ENCODE data around the gene KLHL29.
A peak's percentile ranks its signal among the peaks of the same experiment; 100 is the strongest.

KLHL29 gene

DNA sequence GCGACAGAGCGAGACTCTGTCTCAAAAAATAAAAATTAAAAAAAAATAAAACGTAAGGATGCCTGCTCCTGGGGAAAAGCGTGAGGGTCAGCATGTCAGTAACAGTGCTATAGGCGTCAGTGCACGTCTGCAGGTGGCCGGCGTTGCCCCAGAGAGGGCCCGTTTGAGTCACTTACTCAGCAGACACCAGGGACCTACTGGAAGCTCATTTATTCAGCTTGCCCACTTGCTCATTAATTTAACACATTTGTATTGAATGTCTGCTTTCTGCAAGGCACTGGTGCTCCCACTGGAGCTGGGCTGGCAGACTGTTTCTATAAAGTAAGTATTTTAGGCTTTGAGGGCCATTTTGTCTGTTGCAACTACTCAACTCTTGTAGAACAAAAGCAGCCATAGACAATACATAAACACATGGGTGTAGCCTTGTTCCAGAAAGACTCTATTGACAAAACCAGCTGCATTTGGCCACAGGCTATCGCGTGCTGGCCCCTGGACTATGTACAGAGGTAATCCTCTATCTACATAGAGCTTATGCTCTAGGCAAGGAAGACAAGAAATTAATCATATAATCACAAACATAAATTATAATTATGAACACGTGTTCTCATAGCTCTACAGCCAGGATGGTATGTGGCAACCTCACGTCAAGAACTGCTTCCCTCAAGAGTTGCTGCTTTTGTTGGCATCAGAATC is 73.2 kb downstream of the KLHL29 start:
- H3K4ac ChIP-seq (ENCODE audit: low read depth, low read length), result no peak overlapping the region
- no CpG with 5 or more reads among the region's 13 CpGs for WGBS (ENCODE audit: extremely low coverage, insufficient coverage, insufficient read length)
- H3K79me2 ChIP-seq (ENCODE audit: control insufficient read depth, insufficient read depth, low read length, poor library complexity), result no peaks in the 10 kb centered on the region
- H2BK12ac ChIP-seq (ENCODE audit: low read length), result no peak overlapping the region
- H3K36me3 ChIP-seq (ENCODE audit: control insufficient read depth in 1 of 2, insufficient read depth in 2 of 2, low read length in 2 of 2), result no peaks in the 10 kb centered on the region
- H3K4me3 ChIP-seq (ENCODE audit: low read depth, low read length), result no peak overlapping the region
- no peak overlapping the region for H3K4me2 ChIP-seq (ENCODE audit: low read length)
- peaks cover 1% of the 10 kb centered on the region for H3K9me3 ChIP-seq (ENCODE audit: insufficient read depth, low read depth, low read length)
- no peak overlapping the region for H2BK120ac ChIP-seq (ENCODE audit: insufficient read depth, low read length, poor library complexity)
- H4K8ac ChIP-seq (ENCODE audit: low read depth, low read length), result no peak overlapping the region
- H3K27me3 ChIP-seq (ENCODE audit: insufficient read depth, low read length), result no peaks in the 10 kb centered on the region
- no peak overlapping the region for H3K14ac ChIP-seq (ENCODE audit: low read length)
- no peak overlapping the region for H3K27ac ChIP-seq (ENCODE audit: low read depth, low read length)
- H3K23ac ChIP-seq (ENCODE audit: low read length), result no peak overlapping the region
- H3K9ac ChIP-seq (ENCODE audit: low read length), result no peak overlapping the region
- H3K79me1 ChIP-seq (ENCODE audit: low read length), result peaks cover 2% of the 10 kb centered on the region
- no peak overlapping the region for H2BK5ac ChIP-seq (ENCODE audit: low read depth, low read length, poor library complexity)
- no peak overlapping the region for H2AFZ ChIP-seq (ENCODE audit: insufficient read depth, low read length, poor library complexity)
- H4K12ac ChIP-seq (ENCODE audit: low read depth, low read length), result no peak overlapping the region
- no peak overlapping the region for H2AK5ac ChIP-seq (ENCODE audit: low read length)
- no peak overlapping the region for H3K18ac ChIP-seq (ENCODE audit: low read length)
- no peak overlapping the region for H4K91ac ChIP-seq (ENCODE audit: low read depth, low read length)
- DNase-seq, result peak in 1 of 2 donors; percentile 31
- H3K4me1 ChIP-seq (ENCODE audit: control insufficient read depth in 1 of 2, insufficient read depth in 2 of 2, low read length in 2 of 2), result peaks cover 3 to 5% of the 10 kb centered on the region in 2 experiments

DNA sequence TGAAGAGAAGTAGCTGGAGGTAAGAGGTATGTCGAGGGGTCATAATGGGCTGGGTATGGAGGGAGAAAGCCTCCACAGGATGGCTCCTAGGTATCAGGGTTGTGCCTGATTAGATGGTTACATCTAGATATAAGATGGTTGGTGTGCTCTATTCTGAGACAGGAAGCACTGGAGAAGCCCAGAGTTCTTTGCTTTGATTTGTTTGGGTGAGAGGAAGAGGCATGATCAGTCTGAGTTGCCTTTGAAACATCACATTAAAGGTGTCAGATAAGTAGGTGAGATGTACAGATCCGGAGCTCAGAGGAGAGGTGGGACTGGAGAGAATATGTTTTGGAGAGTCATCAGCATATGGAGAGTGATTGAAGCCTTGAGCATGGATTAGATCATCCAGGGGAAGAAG is 74.1 kb downstream of the KLHL29 start:
- no peak overlapping the region for H3K4me2 ChIP-seq (ENCODE audit: low read length)
- H2BK12ac ChIP-seq (ENCODE audit: low read length), result no peak overlapping the region
- no peak overlapping the region for H3K18ac ChIP-seq (ENCODE audit: low read length)
- H2BK5ac ChIP-seq (ENCODE audit: low read depth, low read length, poor library complexity), result no peak overlapping the region
- no peak overlapping the region for H3K27ac ChIP-seq (ENCODE audit: low read depth, low read length)
- H3K79me1 ChIP-seq (ENCODE audit: low read length), result no peaks in the 10 kb centered on the region
- H3K79me2 ChIP-seq (ENCODE audit: control insufficient read depth, insufficient read depth, low read length, poor library complexity), result no peaks in the 10 kb centered on the region
- no peak overlapping the region for H3K23ac ChIP-seq (ENCODE audit: low read length)
- no peak overlapping the region for H4K91ac ChIP-seq (ENCODE audit: low read depth, low read length)
- H3K4me3 ChIP-seq (ENCODE audit: low read depth, low read length), result no peak overlapping the region
- H3K36me3 ChIP-seq (ENCODE audit: control insufficient read depth in 1 of 2, insufficient read depth in 2 of 2, low read length in 2 of 2), result no peaks in the 10 kb centered on the region
- H3K4ac ChIP-seq (ENCODE audit: low read depth, low read length), result no peak overlapping the region
- no peaks in the 10 kb centered on the region for H3K27me3 ChIP-seq (ENCODE audit: insufficient read depth, low read length)
- WGBS (ENCODE audit: extremely low coverage, insufficient coverage, insufficient read length), result no CpG with 5 or more reads among the region's 2 CpGs
- peaks cover 1% of the 10 kb centered on the region for H3K9me3 ChIP-seq (ENCODE audit: insufficient read depth, low read depth, low read length)
- no peak overlapping the region for H4K8ac ChIP-seq (ENCODE audit: low read depth, low read length)
- no peak overlapping the region for H3K14ac ChIP-seq (ENCODE audit: low read length)
- peaks cover 0 to 2% of the 10 kb centered on the region in 2 experiments for H3K4me1 ChIP-seq (ENCODE audit: control insufficient read depth in 1 of 2, insufficient read depth in 2 of 2, low read length in 2 of 2)
- no peak overlapping the region for H2AK5ac ChIP-seq (ENCODE audit: low read length)
- no peak overlapping the region for H4K12ac ChIP-seq (ENCODE audit: low read depth, low read length)
- H3K9ac ChIP-seq (ENCODE audit: low read length), result no peak overlapping the region
- no peak overlapping the region for H2BK120ac ChIP-seq (ENCODE audit: insufficient read depth, low read length, poor library complexity)
- no peak overlapping the region for H2AFZ ChIP-seq (ENCODE audit: insufficient read depth, low read length, poor library complexity)
- DNase-seq, result no peak

DNA sequence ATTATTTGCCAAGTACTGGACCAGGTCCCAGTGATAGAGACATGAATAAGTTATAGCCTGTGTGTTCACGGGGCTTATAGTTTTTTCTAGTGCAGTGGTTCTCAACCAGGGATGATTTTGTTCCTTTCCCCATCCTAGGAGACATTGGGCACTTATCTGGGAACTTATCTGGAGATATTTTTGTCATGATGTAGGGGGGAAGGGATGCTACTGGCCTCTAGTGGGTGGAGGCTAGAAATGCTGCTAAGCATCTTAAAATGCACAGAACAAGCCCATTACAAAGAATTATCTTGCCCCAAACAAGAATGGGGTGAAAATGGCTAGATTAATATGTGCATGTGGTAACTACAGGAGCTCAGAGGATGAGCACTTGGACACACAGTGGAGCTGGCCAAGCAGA is 75.2 kb downstream of the KLHL29 start:
- no peak overlapping the region for H3K27ac ChIP-seq (ENCODE audit: low read depth, low read length)
- H4K8ac ChIP-seq (ENCODE audit: low read depth, low read length), result no peak overlapping the region
- no peak overlapping the region for H2BK120ac ChIP-seq (ENCODE audit: insufficient read depth, low read length, poor library complexity)
- H3K4ac ChIP-seq (ENCODE audit: low read depth, low read length), result no peak overlapping the region
- no peak overlapping the region for H4K12ac ChIP-seq (ENCODE audit: low read depth, low read length)
- no peaks in the 10 kb centered on the region for H3K79me2 ChIP-seq (ENCODE audit: control insufficient read depth, insufficient read depth, low read length, poor library complexity)
- H2BK5ac ChIP-seq (ENCODE audit: low read depth, low read length, poor library complexity), result no peak overlapping the region
- no peak overlapping the region for H3K18ac ChIP-seq (ENCODE audit: low read length)
- no peak overlapping the region for H3K23ac ChIP-seq (ENCODE audit: low read length)
- H3K4me2 ChIP-seq (ENCODE audit: low read length), result no peak overlapping the region
- no peak overlapping the region for H3K4me3 ChIP-seq (ENCODE audit: low read depth, low read length)
- H3K9me3 ChIP-seq (ENCODE audit: insufficient read depth, low read depth, low read length), result peaks cover 1% of the 10 kb centered on the region
- peak in 1 of 2 donors; percentile 54 for DNase-seq
- H3K4me1 ChIP-seq (ENCODE audit: control insufficient read depth in 1 of 2, insufficient read depth in 2 of 2, low read length in 2 of 2), result no peaks in the 10 kb centered on the region
- no peak overlapping the region for H2AFZ ChIP-seq (ENCODE audit: insufficient read depth, low read length, poor library complexity)
- no peak overlapping the region for H3K14ac ChIP-seq (ENCODE audit: low read length)
- H2AK5ac ChIP-seq (ENCODE audit: low read length), result no peak overlapping the region
- no peak overlapping the region for H4K91ac ChIP-seq (ENCODE audit: low read depth, low read length)
- H3K36me3 ChIP-seq (ENCODE audit: control insufficient read depth in 1 of 2, insufficient read depth in 2 of 2, low read length in 2 of 2), result no peaks in the 10 kb centered on the region
- no peaks in the 10 kb centered on the region for H3K79me1 ChIP-seq (ENCODE audit: low read length)
- no peak overlapping the region for H2BK12ac ChIP-seq (ENCODE audit: low read length)
- H3K9ac ChIP-seq (ENCODE audit: low read length), result no peak overlapping the region
- WGBS (ENCODE audit: extremely low coverage, insufficient coverage, insufficient read length), result no CpG with 5 or more reads among the region's 1 CpG
- no peaks in the 10 kb centered on the region for H3K27me3 ChIP-seq (ENCODE audit: insufficient read depth, low read length)

DNA sequence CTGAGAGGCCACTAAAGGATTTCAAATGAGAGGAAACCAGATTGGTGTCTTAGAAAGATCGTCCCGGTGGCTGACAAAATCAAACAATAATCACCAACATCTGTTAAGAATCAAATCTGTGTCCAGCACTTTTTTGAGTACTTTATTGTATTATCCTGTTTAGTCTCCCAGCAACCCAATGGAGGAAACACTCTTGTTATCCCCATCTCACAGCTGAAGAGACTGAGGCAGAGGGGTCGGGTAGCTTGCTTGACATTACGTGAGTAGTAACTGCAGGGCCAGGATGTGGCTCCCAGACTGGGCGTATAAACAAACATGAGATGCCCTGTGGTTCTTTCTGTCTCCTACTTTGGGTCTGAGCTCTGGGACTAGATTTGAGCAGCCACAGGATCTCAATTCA is 76.0 kb downstream of the KLHL29 start:
- Histone ChIP-seq H2AFZ (ENCODE audit: insufficient read depth, low read length, poor library complexity) (no peak overlapping the region), H3K4me2 (ENCODE audit: low read length) (no peak overlapping the region), H3K9me3 (ENCODE audit: insufficient read depth, low read depth, low read length) (peaks cover 1% of the 10 kb centered on the region), H3K27me3 (ENCODE audit: insufficient read depth, low read length) (no peaks in the 10 kb centered on the region), H3K9ac (ENCODE audit: low read length) (no peak overlapping the region), H3K4me3 (ENCODE audit: low read depth, low read length) (no peak overlapping the region), H4K12ac (ENCODE audit: low read depth, low read length) (no peak overlapping the region), H3K23ac (ENCODE audit: low read length) (no peak overlapping the region), H2BK120ac (ENCODE audit: insufficient read depth, low read length, poor library complexity) (no peak overlapping the region), H3K18ac (ENCODE audit: low read length) (no peak overlapping the region), H2AK5ac (ENCODE audit: low read length) (no peak overlapping the region), H3K27ac (ENCODE audit: low read depth, low read length) (no peak overlapping the region), H4K91ac (ENCODE audit: low read depth, low read length) (no peak overlapping the region), H3K4me1 (ENCODE audit: control insufficient read depth in 1 of 2, insufficient read depth in 2 of 2, low read length in 2 of 2) (no peaks in the 10 kb centered on the region), H2BK12ac (ENCODE audit: low read length) (no peak overlapping the region), H3K4ac (ENCODE audit: low read depth, low read length) (no peak overlapping the region), H4K8ac (ENCODE audit: low read depth, low read length) (no peak overlapping the region), H3K79me1 (ENCODE audit: low read length) (no peaks in the 10 kb centered on the region), H3K14ac (ENCODE audit: low read length) (no peak overlapping the region), H2BK5ac (ENCODE audit: low read depth, low read length, poor library complexity) (no peak overlapping the region), H3K36me3 (ENCODE audit: control insufficient read depth in 1 of 2, insufficient read depth in 2 of 2, low read length in 2 of 2) (no peaks in the 10 kb centered on the region), H3K79me2 (ENCODE audit: control insufficient read depth, insufficient read depth, low read length, poor library complexity) (no peaks in the 10 kb centered on the region)
- WGBS (ENCODE audit: extremely low coverage, insufficient coverage, insufficient read length), result no CpG with 5 or more reads among the region's 5 CpGs
- DNase-seq, result no peak
